Mesenchymal stem cell (in vitro differentiated cells and primary cell): ENCODE measurements around the gene ANO4.
"Not testable (repeated sequence)": the region's sequence is repeated elsewhere in the genome, so short reads cannot be mapped to it uniquely, and the experiment has no call there.

ENCODE experiments used
- DNase-seq: peaks from one replicate; pipeline ENCODE4 v3.0.0-alpha.2; 2013
- H2AFZ ChIP-seq: one replicate; pipeline ENCODE4 v1.6.1; 2013; ENCODE audit warnings: low read depth, mild to moderate bottlenecking, control low read depth, inconsistent platforms, low read length, moderate library complexity
- H2AK5ac ChIP-seq: 2 replicates; pipeline ENCODE4 v1.6.1; 2013; ENCODE audit warnings: low read length, moderate library complexity, mild to moderate bottlenecking, inconsistent platforms; ENCODE audit not compliant: severe bottlenecking
- H2BK120ac ChIP-seq: one replicate; pipeline ENCODE4 v1.6.1; 2013; ENCODE audit warnings: low read depth, mild to moderate bottlenecking, inconsistent platforms, low read length, moderate library complexity
- H2BK12ac ChIP-seq, 2 experiments: one replicate each; pipeline ENCODE4 v1.6.1; 2013; ENCODE audit warnings: inconsistent platforms in 2 of 2, low read length in 2 of 2, mild to moderate bottlenecking in 2 of 2, moderate library complexity in 2 of 2, control low read depth in 1 of 2
- H2BK15ac ChIP-seq: one replicate; pipeline ENCODE4 v1.6.1; 2013; ENCODE audit warnings: mild to moderate bottlenecking, low read depth, inconsistent platforms; ENCODE audit not compliant: poor library complexity, severe bottlenecking
- H2BK5ac ChIP-seq: 2 replicates; pipeline ENCODE4 v1.6.1; 2013; ENCODE audit warnings: low read depth, mild to moderate bottlenecking, low read length, control low read depth, inconsistent platforms; ENCODE audit not compliant: poor library complexity, severe bottlenecking
- H3K14ac ChIP-seq, 2 experiments: one replicate each; pipeline ENCODE4 v1.6.1; 2013; ENCODE audit warnings: inconsistent platforms in 2 of 2, low read length in 2 of 2, control low read depth in 1 of 2, mild to moderate bottlenecking in 1 of 2, moderate library complexity in 1 of 2
- H3K18ac ChIP-seq, 2 experiments: one replicate each; pipeline ENCODE4 v1.6.1; 2013; ENCODE audit warnings: inconsistent platforms in 2 of 2, low read length in 2 of 2, control low read depth in 1 of 2, low read depth in 1 of 2, mild to moderate bottlenecking in 1 of 2
- H3K23ac ChIP-seq, 2 experiments: one replicate each; pipeline ENCODE4 v1.6.1; 2013; ENCODE audit warnings: inconsistent platforms in 2 of 2, low read length in 2 of 2, mild to moderate bottlenecking in 2 of 2, moderate library complexity in 2 of 2, control low read depth in 1 of 2
- H3K27ac ChIP-seq: 2 replicates; pipeline ENCODE4 v1.5.1; 2013; ENCODE audit warnings: mild to moderate bottlenecking, moderate library complexity, low read length, control low read depth, inconsistent platforms; ENCODE audit not compliant: poor library complexity, severe bottlenecking
- H3K27me3 ChIP-seq, 2 experiments: 2 replicates each; pipeline versions ENCODE4 v1.6.1 to v1.7.0; 2013; ENCODE audit warnings: low read length in 2 of 2, mild to moderate bottlenecking in 2 of 2, moderate library complexity in 2 of 2, control low read depth in 1 of 2, inconsistent platforms in 1 of 2; ENCODE audit not compliant: control insufficient read depth in 1 of 2, insufficient read depth in 1 of 2
- H3K36me3 ChIP-seq, 2 experiments: 2 replicates each; pipeline versions ENCODE4 v1.6.1 to v1.7.0; 2013; ENCODE audit warnings: low read length in 2 of 2, control low read depth in 1 of 2, inconsistent platforms in 1 of 2, low read depth in 1 of 2, mild to moderate bottlenecking in 1 of 2; ENCODE audit not compliant: insufficient read depth in 2 of 2, control insufficient read depth in 1 of 2
- H3K4ac ChIP-seq, 2 experiments: one replicate each; pipeline ENCODE4 v1.6.1; 2013; ENCODE audit warnings: inconsistent platforms in 2 of 2, low read length in 2 of 2, mild to moderate bottlenecking in 2 of 2, moderate library complexity in 2 of 2, control low read depth in 1 of 2, low read depth in 1 of 2
- H3K4me1 ChIP-seq: 2 replicates; pipeline ENCODE4 v1.6.1; 2013; ENCODE audit warnings: low read depth, low read length, control low read depth; ENCODE audit not compliant: control insufficient read depth, insufficient read depth
- H3K4me2 ChIP-seq: 2 replicates; pipeline ENCODE4 v1.6.1; 2013; ENCODE audit warnings: low read length, mild to moderate bottlenecking, inconsistent platforms; ENCODE audit not compliant: poor library complexity, severe bottlenecking
- H3K4me3 ChIP-seq, 2 experiments: 2 replicates each; pipeline versions ENCODE4 v1.5.1 to v1.7.0; 2013; ENCODE audit warnings: low read length in 2 of 2, mild to moderate bottlenecking in 2 of 2, control low read depth in 1 of 2, low read depth in 1 of 2; ENCODE audit not compliant: insufficient read depth in 1 of 2
- H3K79me1 ChIP-seq: replicated peaks from 2 replicates; pipeline ENCODE4 v1.6.1; 2013; ENCODE audit warnings: mild to moderate bottlenecking, control low read depth, low read length, inconsistent platforms; ENCODE audit not compliant: poor library complexity, severe bottlenecking
- H3K9ac ChIP-seq: 2 replicates; pipeline ENCODE4 v1.7.0; 2013; ENCODE audit warnings: mild to moderate bottlenecking, low read length, moderate library complexity
- H3K9me3 ChIP-seq: 2 replicates; pipeline ENCODE4 v1.7.0; 2013; ENCODE audit warnings: mild to moderate bottlenecking, low read length; ENCODE audit not compliant: control insufficient read depth
- H4K8ac ChIP-seq: one replicate; pipeline ENCODE4 v1.6.1; 2013; ENCODE audit warnings: inconsistent platforms, mild to moderate bottlenecking, low read length, moderate library complexity
- H4K91ac ChIP-seq: one replicate; pipeline ENCODE4 v1.6.1; 2013; ENCODE audit warnings: mild to moderate bottlenecking, low read length, inconsistent platforms
- WGBS: methylation state at CpG from one replicate; pipeline ENCODE4 v1.1.7; 2013; ENCODE audit warnings: mixed read lengths; 5-methylcytosine and 5-hydroxymethylcytosine counted together

Gene ANO4

GRCh38 chr12:101055940-101056339 is 261.4 kb downstream of the ANO4 start:
- Histone ChIP-seq H2BK12ac (no peak overlapping the region), H2BK5ac (no peak overlapping the region), H3K9ac (no peak overlapping the region), H4K91ac (no peak overlapping the region), H3K23ac (no peak overlapping the region), H2AFZ (no peak overlapping the region), H3K4me2 (no peak overlapping the region), H2AK5ac (no peak overlapping the region), H3K14ac (no peak overlapping the region), H3K27me3 (no peaks in the 10 kb centered on the region), H3K79me1 (no peaks in the 10 kb centered on the region), H4K8ac (no peak overlapping the region), H3K4me1 (no peaks in the 10 kb centered on the region), H2BK120ac (no peak overlapping the region), H3K27ac (no peak overlapping the region), H3K36me3 (no peaks in the 10 kb centered on the region), H3K18ac (no peak overlapping the region), H3K9me3 (no peaks in the 10 kb centered on the region), H2BK15ac (no peak overlapping the region), H3K4ac (no peak overlapping the region), H3K4me3 (no peak overlapping the region)
- DNase-seq = no peak

- H3K79me1 ChIP-seq, H3K4ac ChIP-seq, H3K4me2 ChIP-seq, H3K9ac ChIP-seq, H2BK120ac ChIP-seq, H3K9me3 ChIP-seq, H3K14ac ChIP-seq, H2AFZ ChIP-seq, H2AK5ac ChIP-seq, H3K18ac ChIP-seq, H4K91ac ChIP-seq, H3K27me3 ChIP-seq, H3K4me3 ChIP-seq, H4K8ac ChIP-seq, H2BK12ac ChIP-seq, H3K36me3 ChIP-seq, H3K27ac ChIP-seq, DNase-seq, H3K23ac ChIP-seq, H2BK5ac ChIP-seq, H3K4me1 ChIP-seq: not testable (repeated sequence)
- peak overlapping the region; percentile 28 for H2BK15ac ChIP-seq
- WGBS = 82% methylated on average over 4 of the region's 4 CpGs
Measured at GRCh38 chr12:101062508-101062907, 267.9 kb downstream of the ANO4 start.

GRCh38 chr12:101064721-101065120 is 270.1 kb downstream of the ANO4 start:
- no peak overlapping the region for H3K27ac ChIP-seq
- no peaks in the 10 kb centered on the region for H3K9me3 ChIP-seq
- no peaks in the 10 kb centered on the region for H3K27me3 ChIP-seq
- WGBS = 86% methylated on average over 4 of the region's 5 CpGs
- no peak overlapping the region for H2BK120ac ChIP-seq
- no peak overlapping the region for H2BK12ac ChIP-seq
- H2AFZ ChIP-seq = no peak overlapping the region
- no peak overlapping the region for H4K8ac ChIP-seq
- no peaks in the 10 kb centered on the region for H3K4me1 ChIP-seq
- H3K9ac ChIP-seq = no peak overlapping the region
- no peaks in the 10 kb centered on the region for H3K36me3 ChIP-seq
- no peak overlapping the region for H4K91ac ChIP-seq
- DNase-seq = no peak
- H3K18ac ChIP-seq = no peak overlapping the region
- no peak overlapping the region for H3K4ac ChIP-seq
- H2AK5ac ChIP-seq = no peak overlapping the region
- no peak overlapping the region for H3K4me3 ChIP-seq
- H3K14ac ChIP-seq = no peak overlapping the region
- H2BK5ac ChIP-seq = no peak overlapping the region
- no peak overlapping the region for H2BK15ac ChIP-seq
- no peak overlapping the region for H3K4me2 ChIP-seq
- H3K23ac ChIP-seq = no peak overlapping the region
- no peaks in the 10 kb centered on the region for H3K79me1 ChIP-seq

- no peak overlapping the region for H3K27ac ChIP-seq
- H3K4me2 ChIP-seq = no peak overlapping the region
- no peak overlapping the region for H3K4ac ChIP-seq
- H3K23ac ChIP-seq = no peak overlapping the region
- no peaks in the 10 kb centered on the region for H3K79me1 ChIP-seq
- H3K27me3 ChIP-seq = no peaks in the 10 kb centered on the region
- H2BK120ac ChIP-seq = no peak overlapping the region
- H4K8ac ChIP-seq = no peak overlapping the region
- H4K91ac ChIP-seq = no peak overlapping the region
- H3K36me3 ChIP-seq = no peaks in the 10 kb centered on the region
- 94% methylated on average over 7 of the region's 7 CpGs for WGBS
- no peak overlapping the region for H3K4me3 ChIP-seq
- no peaks in the 10 kb centered on the region for H3K4me1 ChIP-seq
- no peak for DNase-seq
- no peak overlapping the region for H2BK15ac ChIP-seq
- no peak overlapping the region for H3K9ac ChIP-seq
- no peak overlapping the region for H2BK5ac ChIP-seq
- H2BK12ac ChIP-seq = no peak overlapping the region
- H2AFZ ChIP-seq = no peak overlapping the region
- H3K14ac ChIP-seq = no peak overlapping the region
- no peak overlapping the region for H3K18ac ChIP-seq
- no peaks in the 10 kb centered on the region for H3K9me3 ChIP-seq
- no peak overlapping the region for H2AK5ac ChIP-seq
Measured at GRCh38 chr12:101066489-101066888, 271.9 kb downstream of the ANO4 start.
